ENCODE measurements around the gene COMMD4. TPM values are rescaled to one million over a fixed set of nuclear protein-coding genes. Genes with fewer than 3 reads are reported as not detected.
"Not testable (repeated sequence)": the region's sequence is repeated elsewhere in the genome, so short reads cannot be mapped to it uniquely, and the experiment has no call there.

COMMD4 gene
- total and polyA plus RNA-seq, 2 donors (not counting 3 experiments of a cell fraction or from before 2014, with no cell fraction given), result 114 to 244 TPM

DNA sequence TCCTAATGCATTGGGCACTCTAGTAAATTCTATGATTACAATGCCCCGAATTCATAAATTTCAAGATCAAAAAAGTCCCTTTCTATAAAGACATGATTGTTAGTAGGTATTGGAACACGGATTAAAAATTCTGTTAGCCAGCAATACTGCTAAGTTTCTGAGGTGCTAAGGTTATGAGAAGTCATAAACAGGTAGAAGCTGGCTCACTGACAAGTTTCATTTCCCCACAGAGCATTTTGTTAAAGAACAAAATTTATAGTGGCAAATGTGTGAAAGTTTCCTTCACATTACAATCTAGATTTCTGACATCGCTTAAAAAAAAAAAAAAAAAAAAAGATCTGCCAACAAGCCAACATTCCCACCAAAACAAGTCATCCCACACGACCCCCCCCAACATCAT is 44.9 kb downstream of the COMMD4 start:
- BruUV-seq (replicated peaks), result no TSS peak
- Histone ChIP-seq H3K4me3 (replicated peaks in 1 of 3; ENCODE audit: insufficient read depth in 1 of 3, low read depth in 1 of 3, low read length in 3 of 3) (no peak overlapping the region), H3K27ac (ENCODE audit: insufficient read depth, low read depth, low read length) (no peak overlapping the region), H3K9me1 (replicated peaks; ENCODE audit: control insufficient read depth, extremely low read depth, insufficient read depth, low read length) (no peaks in the 10 kb centered on the region), H3K4me1 (ENCODE audit: control insufficient read depth, extremely low read depth, insufficient read depth, low read length) (no peaks in the 10 kb centered on the region), H3K27me3 (ENCODE audit: control insufficient read depth in 2 of 2, insufficient read depth in 2 of 2, low read length in 2 of 2) (no peaks in the 10 kb centered on the region), H2AFZ (ENCODE audit: low read depth, low read length) (no peak overlapping the region), H3K9ac (replicated peaks; ENCODE audit: extremely low read depth, insufficient read depth, low read length) (no peak overlapping the region), H3K79me2 (ENCODE audit: control insufficient read depth, insufficient read depth, low read length) (no peaks in the 10 kb centered on the region), H3K36me3 (ENCODE audit: control insufficient read depth in 2 of 2, extremely low read depth in 1 of 2, insufficient read depth in 2 of 2, low read length in 2 of 2) (peaks cover 16% of the 10 kb centered on the region in 2 experiments), H4K20me1 (replicated peaks; ENCODE audit: control insufficient read depth, extremely low read depth, insufficient read depth, low read length) (no peaks in the 10 kb centered on the region), H3K9me3 (replicated peaks; ENCODE audit: control insufficient read depth, insufficient read depth, low read length) (no peaks in the 10 kb centered on the region), H3K4me2 (ENCODE audit: insufficient read depth, low read length) (no peak overlapping the region)
- no peak for FAIRE-seq
- ChIA-PET CTCF (interaction anchor here (1.7 kb wide), 1 partner anchor 13 kb away, joined by 5 read pairs; the partner anchor contains the start of gene MAN2C1), POLR2A (no interaction called here)
- intact Hi-C loops (cut with micrococcal nuclease) (no loop called here), dilution Hi-C loops (cut with MboI; ENCODE audit: extremely low pct_ligation_motif_present, low sequenced_read_pairs) (no loop called here)
- TF ChIP-seq GATA2 (IDR thresholded peaks at IDR 0.05; ENCODE audit: insufficient read depth, insufficient read length, low read depth, low read length) (no peak), FOS (IDR thresholded peaks at IDR 0.05; ENCODE audit: borderline replicate concordance, insufficient read depth, low read length) (no peak), MYC (IDR thresholded peaks at IDR 0.05; ENCODE audit: low read depth, low read length) (no peak), POLR2AphosphoS5 (IDR thresholded peaks at IDR 0.05; ENCODE audit: insufficient read depth, low read depth, low read length) (no peak), JUN (IDR thresholded peaks at IDR 0.05; ENCODE audit: borderline replicate concordance, insufficient read depth, insufficient read length, low read depth) (no peak), POLR2A (IDR thresholded peaks at IDR 0.05; ENCODE audit: low read depth, low read length) (no peak), EZH2 (IDR thresholded peaks at IDR 0.05; ENCODE audit: borderline replicate concordance, low read depth, low read length, severe bottlenecking) (no peak)
- TF ChIP-seq, protein P1, sequence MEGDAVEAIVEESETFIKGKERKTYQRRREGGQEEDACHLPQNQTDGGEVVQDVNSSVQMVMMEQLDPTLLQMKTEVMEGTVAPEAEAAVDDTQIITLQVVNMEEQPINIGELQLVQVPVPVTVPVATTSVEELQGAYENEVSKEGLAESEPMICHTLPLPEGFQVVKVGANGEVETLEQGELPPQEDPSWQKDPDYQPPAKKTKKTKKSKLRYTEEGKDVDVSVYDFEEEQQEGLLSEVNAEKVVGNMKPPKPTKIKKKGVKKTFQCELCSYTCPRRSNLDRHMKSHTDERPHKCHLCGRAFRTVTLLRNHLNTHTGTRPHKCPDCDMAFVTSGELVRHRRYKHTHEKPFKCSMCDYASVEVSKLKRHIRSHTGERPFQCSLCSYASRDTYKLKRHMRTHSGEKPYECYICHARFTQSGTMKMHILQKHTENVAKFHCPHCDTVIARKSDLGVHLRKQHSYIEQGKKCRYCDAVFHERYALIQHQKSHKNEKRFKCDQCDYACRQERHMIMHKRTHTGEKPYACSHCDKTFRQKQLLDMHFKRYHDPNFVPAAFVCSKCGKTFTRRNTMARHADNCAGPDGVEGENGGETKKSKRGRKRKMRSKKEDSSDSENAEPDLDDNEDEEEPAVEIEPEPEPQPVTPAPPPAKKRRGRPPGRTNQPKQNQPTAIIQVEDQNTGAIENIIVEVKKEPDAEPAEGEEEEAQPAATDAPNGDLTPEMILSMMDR (IDR thresholded peaks at IDR 0.05; ENCODE audit: extremely low read depth in 1 of 2, insufficient read depth in 1 of 2, low read depth in 1 of 2, low read length in 2 of 2), result no peak
- TF ChIP-seq, protein P2, sequence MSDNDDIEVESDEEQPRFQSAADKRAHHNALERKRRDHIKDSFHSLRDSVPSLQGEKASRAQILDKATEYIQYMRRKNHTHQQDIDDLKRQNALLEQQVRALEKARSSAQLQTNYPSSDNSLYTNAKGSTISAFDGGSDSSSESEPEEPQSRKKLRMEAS (IDR thresholded peaks at IDR 0.05; ENCODE audit: insufficient read depth, insufficient read length), result no peak
- no peak for DNase-seq (ENCODE audit: low read depth, low spot score)

DNA sequence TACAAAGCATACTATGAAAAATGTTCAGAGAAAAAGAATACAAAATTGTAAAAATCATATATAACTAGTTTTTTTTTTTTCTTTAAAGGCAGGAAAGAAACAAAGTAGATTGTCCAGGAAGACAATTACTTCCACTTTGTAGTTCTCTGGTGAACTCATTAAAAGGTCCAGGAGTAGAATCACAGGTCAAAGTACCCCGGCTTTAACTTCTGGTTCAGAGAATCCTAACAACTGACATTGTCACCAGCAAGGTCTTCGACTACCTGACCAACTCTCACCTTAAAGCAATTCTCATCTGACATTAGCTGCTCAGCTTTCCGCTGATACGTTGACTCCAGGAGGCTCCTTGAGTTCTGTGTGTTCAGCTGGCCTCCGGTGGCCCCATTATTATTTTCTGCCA is 48.1 kb downstream of the COMMD4 start:
- intact Hi-C loops (cut with micrococcal nuclease); H3K27ac ChIP-seq (ENCODE audit: insufficient read depth, low read depth, low read length); POLR2A ChIA-PET; H3K4me2 ChIP-seq (ENCODE audit: insufficient read depth, low read length); H3K27me3 ChIP-seq (ENCODE audit: control insufficient read depth in 2 of 2, insufficient read depth in 2 of 2, low read length in 2 of 2); H3K9me3 ChIP-seq (replicated peaks; ENCODE audit: control insufficient read depth, insufficient read depth, low read length); FAIRE-seq; dilution Hi-C loops (cut with MboI; ENCODE audit: extremely low pct_ligation_motif_present, low sequenced_read_pairs); H3K9me1 ChIP-seq (replicated peaks; ENCODE audit: control insufficient read depth, extremely low read depth, insufficient read depth, low read length); BruUV-seq (replicated peaks); H3K9ac ChIP-seq (replicated peaks; ENCODE audit: extremely low read depth, insufficient read depth, low read length); H4K20me1 ChIP-seq (replicated peaks; ENCODE audit: control insufficient read depth, extremely low read depth, insufficient read depth, low read length); DNase-seq (ENCODE audit: low read depth, low spot score); CTCF ChIA-PET; H2AFZ ChIP-seq (ENCODE audit: low read depth, low read length); H3K79me2 ChIP-seq (ENCODE audit: control insufficient read depth, insufficient read depth, low read length); H3K4me1 ChIP-seq (ENCODE audit: control insufficient read depth, extremely low read depth, insufficient read depth, low read length); H3K4me3 ChIP-seq (replicated peaks in 1 of 3; ENCODE audit: insufficient read depth in 1 of 3, low read depth in 1 of 3, low read length in 3 of 3): not testable (repeated sequence)
- peaks cover 20 to 26% of the 10 kb centered on the region in 2 experiments for H3K36me3 ChIP-seq (ENCODE audit: control insufficient read depth in 2 of 2, extremely low read depth in 1 of 2, insufficient read depth in 2 of 2, low read length in 2 of 2)

Measured in endothelial cell of umbilical vein (primary cell).